Subcutaneous adipose tissue (tissue), 4 donors: ENCODE measurements around the gene PIGQ. TPM values are rescaled to one million over a fixed set of nuclear protein-coding genes. Genes with fewer than 3 reads are reported as not detected.

Source experiments
- CTCF ChIP-seq: fragments of 450-650 bp; IDR thresholded peaks from one replicate; pipeline ENCODE4 v1.5.1; 2016; ENCODE audit warnings: low read depth, mild to moderate bottlenecking, control low read depth, antibody characterized with exemption, moderate library complexity
- total RNA-seq, 4 donors: library from RNA; depleted of rRNA; stranded (reverse); fragments of >200 nt; gene quantifications; one replicate each; pipeline ENCODE4 v1.1.0, GENCODE V29; 2016

The PIGQ gene
- total RNA-seq, 4 donors from 2014 or later = 9.5 to 42.0 (median 16.4) TPM

- TF ChIP-seq CTCF = no peak
Observed at GRCh38 chr16:583470-583814, 13.7 kb downstream of the PIGQ start.

- no peak for TF ChIP-seq CTCF
Observed at GRCh38 chr16:583815-584591, 14.2 kb downstream of the PIGQ start.

- TF ChIP-seq CTCF = no peak
Observed at GRCh38 chr16:585351-585750, 15.6 kb downstream of the PIGQ start.

- TF ChIP-seq CTCF = no peak
Observed at GRCh38 chr16:586047-586644, 16.4 kb downstream of the PIGQ start.

- no peak for TF ChIP-seq CTCF
Observed at GRCh38 chr16:586645-587590, 17.1 kb downstream of the PIGQ start.

- no peak for TF ChIP-seq CTCF
Observed at GRCh38 chr16:588639-588888, 18.8 kb downstream of the PIGQ start.
